Esophagus squamous epithelium (tissue), 4 donors: ENCODE results near the gene SPACA5.
"Not testable (repeated sequence)": the region's sequence is repeated elsewhere in the genome, so short reads cannot be mapped to it uniquely, and the experiment has no call there.

Experiments used
- CTCF ChIP-seq, 6 experiments: fragments of 450-650 bp in 4 of 6; fragments of 200-600 bp in 2 of 6; sonication (generic) in 2 of 6; IDR thresholded peaks; one replicate each; pipeline ENCODE4 v1.5.1; 2016 to 2019; ENCODE audit warnings: antibody characterized with exemption in 6 of 6, mild to moderate bottlenecking in 4 of 6, moderate library complexity in 4 of 6
- POLR2A ChIP-seq, 4 donors: fragments of 450-650 bp; IDR thresholded peaks; one replicate each; pipeline ENCODE4 v1.6.1; 2017; ENCODE audit warnings: antibody characterized with exemption in 4 of 4, mild to moderate bottlenecking in 4 of 4, moderate library complexity in 3 of 4

- TF ChIP-seq POLR2A, CTCF (IDR thresholded peaks at IDR 0.05): not testable (repeated sequence)
These were observed 2.7 kb downstream of the SPACA5 start for GRCh38 chrX:48009445-48009960.
